IPS DF 4.7 (cell line): ENCODE results near the gene PIEZO1.
"Not testable (repeated sequence)": the region's sequence is repeated elsewhere in the genome, so short reads cannot be mapped to it uniquely, and the experiment has no call there.

ENCODE experiments used
- DNase-seq: peaks from one replicate; pipeline ENCODE4 v3.0.0-alpha.2; 2013; ENCODE audit warnings: low spot score; ENCODE audit errors: extremely low read depth

PIEZO1 gene

DNA sequence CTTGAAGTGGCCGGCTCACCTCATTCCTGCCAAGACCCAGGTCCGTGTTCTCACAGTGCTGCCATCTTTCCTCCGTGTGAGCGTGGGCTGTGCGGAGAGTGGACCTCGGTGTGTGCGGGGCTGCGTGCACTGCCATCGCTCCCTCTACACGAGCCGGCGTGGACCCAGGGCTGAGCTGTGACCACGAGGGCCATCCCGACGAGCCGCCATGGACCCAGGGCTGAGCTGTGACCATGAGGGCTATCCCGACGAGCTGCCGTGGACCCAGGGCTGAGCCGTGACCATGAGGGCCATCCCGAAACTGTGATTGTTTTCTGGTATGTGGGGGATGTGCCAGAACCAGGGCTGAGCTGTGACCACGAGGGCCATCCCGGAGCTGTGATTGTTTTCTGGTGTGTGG, 113.2 kb downstream of the PIEZO1 start:
- DNase-seq = no peak

DNA sequence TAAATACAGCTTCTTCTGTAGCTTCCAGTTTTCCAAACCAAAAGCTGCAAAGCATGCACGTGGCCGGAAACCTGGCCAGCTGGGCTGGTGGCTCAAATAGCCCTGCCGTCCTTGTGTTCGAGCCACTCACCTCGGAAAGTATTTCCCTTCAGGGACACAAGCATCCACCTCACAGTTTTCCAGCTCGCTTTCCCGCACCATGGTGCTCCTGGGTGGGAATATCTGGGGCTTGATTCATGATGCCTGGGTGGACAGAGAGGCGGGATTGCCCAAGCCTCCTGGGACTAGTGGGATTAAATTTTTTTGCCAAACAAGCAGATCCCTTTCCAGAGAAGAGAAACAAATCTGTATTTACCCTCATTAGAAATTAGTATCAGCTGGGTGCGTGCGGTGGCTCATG, 115.0 kb downstream of the PIEZO1 start:
- DNase-seq = no peak

DNA sequence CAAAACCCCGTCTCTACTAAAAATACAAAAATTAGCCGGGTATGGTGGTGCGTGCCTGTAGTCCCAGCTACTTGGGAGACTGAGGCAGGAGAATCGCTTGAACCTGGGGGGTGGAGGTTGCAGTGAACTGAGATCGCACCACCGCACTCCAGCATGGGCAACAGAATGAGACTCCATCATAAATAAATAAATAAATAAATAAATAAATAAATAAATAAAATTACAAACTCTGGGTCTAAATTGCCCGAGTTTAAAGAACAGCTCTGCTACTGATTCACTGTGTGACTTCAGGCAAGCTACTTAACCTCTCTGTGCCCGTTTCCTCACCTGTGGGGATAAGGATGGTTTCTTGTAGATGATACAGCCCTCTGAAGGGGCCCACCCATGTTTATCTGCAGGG, 115.5 kb downstream of the PIEZO1 start:
- not testable (repeated sequence) for DNase-seq

DNA sequence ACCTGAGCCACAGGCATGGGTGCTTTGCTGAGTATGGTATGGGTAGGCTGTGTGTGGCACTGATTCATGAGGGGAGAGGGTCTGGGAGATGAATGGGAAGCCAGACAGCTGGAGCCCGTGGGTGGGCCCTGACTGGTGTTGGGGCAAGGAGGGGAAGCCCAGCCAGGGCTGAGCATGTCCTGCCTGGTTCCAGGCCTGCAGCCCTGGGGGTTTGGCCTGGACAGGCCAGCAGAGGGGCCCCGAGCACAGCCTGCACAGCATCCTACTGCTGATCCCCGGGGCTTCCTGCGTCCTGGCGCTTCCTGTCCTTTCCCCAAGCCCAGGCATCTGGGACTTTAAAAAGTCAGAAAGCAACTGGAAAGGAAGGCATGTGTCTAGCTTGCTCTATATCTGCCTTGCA, 117.6 kb downstream of the PIEZO1 start:
- DNase-seq = no peak

DNA sequence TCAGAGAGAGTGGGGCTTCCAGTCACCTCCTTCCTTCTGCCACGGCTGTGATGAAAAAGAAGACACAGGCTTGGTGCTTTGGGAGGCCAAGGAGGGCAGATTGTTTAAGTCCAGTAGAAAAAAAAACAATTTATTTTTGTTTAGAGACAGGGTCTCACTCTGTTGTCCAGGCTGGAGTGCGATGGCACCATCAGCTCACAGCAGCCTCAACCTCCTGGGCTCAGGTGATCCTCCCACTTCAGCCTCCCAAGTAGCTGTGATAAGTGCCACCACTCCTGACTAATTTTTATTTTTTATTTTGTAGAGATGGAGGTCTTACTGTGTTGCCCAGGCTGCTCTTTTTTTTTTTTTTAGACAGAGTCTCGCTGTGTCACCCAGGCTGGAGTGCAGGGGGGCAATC, 119.5 kb downstream of the PIEZO1 start:
- DNase-seq = no peak
